ENCODE data around the gene CMTM1. TPM values are rescaled to one million over a fixed set of nuclear protein-coding genes. Genes with fewer than 3 reads are reported as not detected.

CMTM1 gene
- total RNA-seq, 1 experiment from 2014 or later = 7.1 TPM

- CTCF ChIA-PET = no interaction called here
- no peaks in the 10 kb centered on the region for H3K4me1 ChIP-seq (ENCODE audit: control insufficient read depth, insufficient read depth, low read length)
- BruUV-seq (replicated peaks) = no TSS peak
- no peak for ATAC-seq
- intact Hi-C loops (cut with micrococcal nuclease; ENCODE audit: unreplicated experiment) (no loop called here), in situ Hi-C loops (cut with HindIII; ENCODE audit: low pct_unique_long_range_greater_than_20kb, low sequenced_read_pairs) (no loop called here)
- POLR2A ChIA-PET = interaction anchor here (0.5 kb wide), 1 partner anchor 15 kb away, joined by 10 read pairs; no protein-coding TSS in a partner anchor
- H3K27ac ChIP-seq (ENCODE audit: low read length) = no peak overlapping the region
- H3K9me3 ChIP-seq (ENCODE audit: control insufficient read depth, insufficient read depth, low read depth, low read length) = no peaks in the 10 kb centered on the region
- no peak for DNase-seq (ENCODE audit: low read depth, low spot score)
- no peaks in the 10 kb centered on the region for H3K27me3 ChIP-seq (ENCODE audit: control insufficient read depth, insufficient read depth, low read length)
- no peaks in the 10 kb centered on the region for H3K36me3 ChIP-seq (ENCODE audit: control insufficient read depth, insufficient read depth, low read length)
- no peak for TF ChIP-seq REST (IDR thresholded peaks at IDR 0.05; ENCODE audit: insufficient read depth in 1 of 2, low read depth in 2 of 2, low read length in 1 of 2)
- TF ChIP-seq SIN3A (IDR thresholded peaks at IDR 0.05; ENCODE audit: borderline replicate concordance, insufficient read depth, low read depth, low read length) = no peak
- H3K4me3 ChIP-seq (ENCODE audit: low read depth in 2 of 2, low read length in 2 of 2) = no peak overlapping the region
Observed at GRCh38 chr16:66575060-66575459, 8.8 kb downstream of the CMTM1 start.

GRCh38 chr16:66576296-66576695, 10.1 kb downstream of the CMTM1 start:
- TF ChIP-seq SIN3A (IDR thresholded peaks at IDR 0.05; ENCODE audit: borderline replicate concordance, insufficient read depth, low read depth, low read length) (no peak), CTCF (IDR thresholded peaks at IDR 0.05) (no peak), TCF7L2 (IDR thresholded peaks at IDR 0.05; ENCODE audit: low read depth, low read length) (no peak), POLR2AphosphoS5 (IDR thresholded peaks at IDR 0.05; ENCODE audit: low read depth, low read length) (no peak), REST (IDR thresholded peaks at IDR 0.05; ENCODE audit: insufficient read depth in 1 of 2, low read depth in 2 of 2, low read length in 1 of 2) (no peak)
- intact Hi-C loops (cut with micrococcal nuclease; ENCODE audit: unreplicated experiment) = no loop called here
- no peaks in the 10 kb centered on the region for H3K27me3 ChIP-seq (ENCODE audit: control insufficient read depth, insufficient read depth, low read length)
- H3K36me3 ChIP-seq (ENCODE audit: control insufficient read depth, insufficient read depth, low read length) = no peaks in the 10 kb centered on the region
- CTCF ChIA-PET = no interaction called here
- no peak overlapping the region for H3K27ac ChIP-seq (ENCODE audit: low read length)
- H3K9me3 ChIP-seq (ENCODE audit: control insufficient read depth, insufficient read depth, low read depth, low read length) = no peaks in the 10 kb centered on the region
- no peaks in the 10 kb centered on the region for H3K4me1 ChIP-seq (ENCODE audit: control insufficient read depth, insufficient read depth, low read length)
- in situ Hi-C loops (cut with HindIII; ENCODE audit: low pct_unique_long_range_greater_than_20kb, low sequenced_read_pairs) = no loop called here
- H3K4me3 ChIP-seq (ENCODE audit: low read depth in 2 of 2, low read length in 2 of 2) = no peak overlapping the region
- BruUV-seq (replicated peaks) = no TSS peak
- POLR2A ChIA-PET = no interaction called here
- no peak for DNase-seq (ENCODE audit: low read depth, low spot score)
- ATAC-seq = no peak

Data from Panc1 (cell line).